Parathyroid adenoma (tissue), 2 donors: ENCODE measurements around the gene OR9Q1.

ENCODE experiments used
- H2AFZ ChIP-seq: fragments of 300-600 bp; sonication (generic); one replicate; pipeline ENCODE4 v1.7.0; 2017; ENCODE audit warnings: antibody characterized with exemption, mild to moderate bottlenecking
- H3K27ac ChIP-seq: fragments of 300-600 bp; sonication (generic); one replicate; pipeline ENCODE4 v1.7.0; 2017
- H3K27me3 ChIP-seq: fragments of 300-600 bp; sonication (generic); one replicate; pipeline ENCODE4 v1.7.0; 2017; ENCODE audit warnings: low read length; ENCODE audit not compliant: control insufficient read depth, insufficient read depth
- H3K36me3 ChIP-seq: fragments of 300-600 bp; sonication (generic); one replicate; pipeline ENCODE4 v1.7.0; 2017; ENCODE audit warnings: low read length; ENCODE audit not compliant: control insufficient read depth, insufficient read depth
- H3K4me1 ChIP-seq: fragments of 300-600 bp; sonication (generic); one replicate; pipeline ENCODE4 v1.7.0; 2017; ENCODE audit warnings: control low read depth
- H3K4me2 ChIP-seq: fragments of 300-600 bp; sonication (generic); one replicate; pipeline ENCODE4 v1.7.0; 2017; ENCODE audit warnings: low read length
- H3K4me3 ChIP-seq: fragments of 300-600 bp; sonication (generic); one replicate; pipeline ENCODE4 v1.7.0; 2017; ENCODE audit warnings: low read depth, low read length
- H3K79me2 ChIP-seq: fragments of 300-600 bp; sonication (generic); one replicate; pipeline ENCODE4 v1.7.0; 2017; ENCODE audit warnings: control low read depth
- H3K9ac ChIP-seq: fragments of 300-600 bp; sonication (generic); one replicate; pipeline ENCODE4 v1.7.0; 2017; ENCODE audit warnings: mild to moderate bottlenecking
- H3K9me3 ChIP-seq: fragments of 300-600 bp; sonication (generic); one replicate; pipeline ENCODE4 v1.7.0; 2017; ENCODE audit warnings: low read length; ENCODE audit not compliant: control insufficient read depth
- CTCF ChIP-seq: fragments of 300-600 bp; sonication (generic); IDR thresholded peaks from one replicate; pipeline ENCODE4 v1.7.0; 2017; ENCODE audit warnings: antibody characterized with exemption, mild to moderate bottlenecking
- donor health status: primary hyperparathyroidism.

OR9Q1 gene

GRCh38 chr11:58004664-58005063, 19.0 kb upstream of the OR9Q1 start:
- TF ChIP-seq CTCF: no peak
- Histone ChIP-seq H3K9ac (no peak overlapping the region), H3K27me3 (no peaks in the 10 kb centered on the region), H3K27ac (no peak overlapping the region), H2AFZ (no peak overlapping the region), H3K4me2 (no peak overlapping the region), H3K36me3 (no peaks in the 10 kb centered on the region), H3K79me2 (no peaks in the 10 kb centered on the region), H3K4me3 (no peak overlapping the region), H3K9me3 (no peaks in the 10 kb centered on the region), H3K4me1 (no peaks in the 10 kb centered on the region)

- Histone ChIP-seq H3K79me2 (no peaks in the 10 kb centered on the region), H3K27ac (no peak overlapping the region), H2AFZ (no peak overlapping the region), H3K36me3 (no peaks in the 10 kb centered on the region), H3K9me3 (no peaks in the 10 kb centered on the region), H3K9ac (no peak overlapping the region), H3K4me2 (no peak overlapping the region), H3K27me3 (no peaks in the 10 kb centered on the region), H3K4me3 (no peak overlapping the region), H3K4me1 (no peaks in the 10 kb centered on the region)
- TF ChIP-seq CTCF: no peak
These were observed 16.7 kb upstream of the OR9Q1 start for GRCh38 chr11:58006940-58007339.

GRCh38 chr11:58011771-58012170, 11.9 kb upstream of the OR9Q1 start:
- no peaks in the 10 kb centered on the region for H3K9me3 ChIP-seq
- no peaks in the 10 kb centered on the region for H3K36me3 ChIP-seq
- H3K4me3 ChIP-seq: no peak overlapping the region
- H3K4me1 ChIP-seq: no peaks in the 10 kb centered on the region
- H3K9ac ChIP-seq: no peak overlapping the region
- H3K27me3 ChIP-seq: no peaks in the 10 kb centered on the region
- H3K79me2 ChIP-seq: no peaks in the 10 kb centered on the region
- TF ChIP-seq CTCF: no peak
- no peak overlapping the region for H2AFZ ChIP-seq
- no peak overlapping the region for H3K4me2 ChIP-seq
- no peak overlapping the region for H3K27ac ChIP-seq

GRCh38 chr11:58024601-58025091, 965 bp downstream of the OR9Q1 start:
- no peaks in the 10 kb centered on the region for H3K9me3 ChIP-seq
- H2AFZ ChIP-seq: no peak overlapping the region
- no peak overlapping the region for H3K4me3 ChIP-seq
- H3K9ac ChIP-seq: no peak overlapping the region
- H3K4me1 ChIP-seq: no peaks in the 10 kb centered on the region
- H3K79me2 ChIP-seq: no peaks in the 10 kb centered on the region
- H3K27ac ChIP-seq: no peak overlapping the region
- no peak for TF ChIP-seq CTCF
- no peaks in the 10 kb centered on the region for H3K27me3 ChIP-seq
- no peaks in the 10 kb centered on the region for H3K36me3 ChIP-seq
- H3K4me2 ChIP-seq: no peak overlapping the region

- no peaks in the 10 kb centered on the region for H3K4me1 ChIP-seq
- no peaks in the 10 kb centered on the region for H3K9me3 ChIP-seq
- H3K9ac ChIP-seq: no peak overlapping the region
- no peak overlapping the region for H3K4me3 ChIP-seq
- H3K27me3 ChIP-seq: no peaks in the 10 kb centered on the region
- H3K4me2 ChIP-seq: no peak overlapping the region
- H3K79me2 ChIP-seq: no peaks in the 10 kb centered on the region
- no peaks in the 10 kb centered on the region for H3K36me3 ChIP-seq
- no peak overlapping the region for H2AFZ ChIP-seq
- no peak overlapping the region for H3K27ac ChIP-seq
- no peak for TF ChIP-seq CTCF
These were observed 3.7 kb downstream of the OR9Q1 start for GRCh38 chr11:58027341-58027740.
